ENCODE data around the gene RPS21. TPM values are rescaled to one million over a fixed set of nuclear protein-coding genes. Genes with fewer than 3 reads are reported as not detected.

RPS21 gene
- total and polyA plus RNA-seq, 2 of the 13 experiments (the other 11 are each of a cell fraction or from before 2014, with no cell fraction given) = 2,647 to 11,063 TPM

GRCh38 chr20:62382306-62383198 is 4.4 kb upstream of the RPS21 start (continued):
- no peak for TF ChIP-seq MTERF4 (CRISPR knock-in tag; IDR thresholded peaks at IDR 0.05)
- no peak for TF ChIP-seq ZNF484 (CRISPR knock-in tag; IDR thresholded peaks at IDR 0.05; ENCODE audit: borderline replicate concordance, low read depth)
- no peak for TF ChIP-seq ZNF773 (CRISPR knock-in tag; IDR thresholded peaks at IDR 0.05; ENCODE audit: borderline replicate concordance)
- no peak for TF ChIP-seq PCBP2 (optimal IDR thresholded peaks at IDR 0.05; ENCODE audit: low read depth, low read length, poor library complexity, severe bottlenecking)
- TF ChIP-seq ZNF746 (CRISPR knock-in tag; IDR thresholded peaks at IDR 0.05) = no peak; the same call in 1 of the 2 replicates
- TF ChIP-seq SAP130 (CRISPR knock-in tag; IDR thresholded peaks at IDR 0.05; ENCODE audit: low read depth) = peak; percentile 90
- TF ChIP-seq TRAFD1 (CRISPR knock-in tag; IDR thresholded peaks at IDR 0.05; ENCODE audit: borderline replicate concordance) = peak; percentile 68; the same call in 1 of the 2 replicates
- TF ChIP-seq MYPOP (CRISPR knock-in tag; IDR thresholded peaks at IDR 0.05) = no peak
- TF ChIP-seq RARG (CRISPR knock-in tag; IDR thresholded peaks at IDR 0.05; ENCODE audit: low read depth) = no peak
- TF ChIP-seq KAT2B (IDR thresholded peaks at IDR 0.05; ENCODE audit: borderline replicate concordance, low read depth, low read length) = no peak
- peak; percentile 56; the same call in 1 of the 2 replicates for TF ChIP-seq ZNF768 (CRISPR knock-in tag; IDR thresholded peaks at IDR 0.05)
- no peak for TF ChIP-seq NFE2 (CRISPR knock-in tag; IDR thresholded peaks at IDR 0.05)
- TF ChIP-seq ZNF10 (CRISPR knock-in tag; IDR thresholded peaks at IDR 0.05; ENCODE audit: borderline replicate concordance, low read depth) = no peak
- peak; percentile 97 for TF ChIP-seq AKAP8 (CRISPR knock-in tag; IDR thresholded peaks at IDR 0.05)
- TF ChIP-seq ZFP37 (CRISPR knock-in tag; IDR thresholded peaks at IDR 0.05; ENCODE audit: borderline replicate concordance) = peak; percentile 88; the same call in 1 of the 2 replicates
- TF ChIP-seq PRDM10 (CRISPR knock-in tag; IDR thresholded peaks at IDR 0.05; ENCODE audit: low read depth) = peak; percentile 91
- TF ChIP-seq ZBTB43 (CRISPR knock-in tag; conservative IDR thresholded peaks at IDR 0.05) = peak; percentile 39; the same call in 1 of the 2 replicates
- no peak for TF ChIP-seq ZNF749 (CRISPR knock-in tag; IDR thresholded peaks at IDR 0.05; ENCODE audit: borderline replicate concordance)
- 0 out of 2 replicates have a peak, but pooled peaks have one; percentile 33 for TF ChIP-seq PHF21A (CRISPR knock-in tag; IDR thresholded peaks at IDR 0.05)
- TF ChIP-seq SUZ12 (IDR thresholded peaks at IDR 0.05; ENCODE audit: low read depth, low read length) = no peak

Measured in HepG2 (cell line).